PC-3 (cell line): ENCODE results near the gene PILRA.

Experiments used
- EZH2 ChIP-seq: fragments of 300-600 bp; sonication (generic); IDR thresholded peaks from one replicate; pipeline ENCODE4 v1.6.1; 2017; ENCODE audit warnings: antibody characterized with exemption, mild to moderate bottlenecking, low read length; ENCODE audit not compliant: unreplicated experiment
- EZH2phosphoT487 ChIP-seq: fragments of 300-600 bp; sonication (generic); IDR thresholded peaks from 2 replicates; pipeline ENCODE4 v1.6.1; 2018; ENCODE audit warnings: mild to moderate bottlenecking, antibody characterized with exemption, low read length, borderline replicate concordance
- TF ChIP-seq, protein P1 (sequence below): fragments of 300-600 bp; sonication (generic); conservative IDR thresholded peaks from 2 replicates; pipeline ENCODE4 v1.5.1; 2017; ENCODE audit warnings: antibody characterized with exemption, low read depth, mild to moderate bottlenecking, low read length

DNA sequence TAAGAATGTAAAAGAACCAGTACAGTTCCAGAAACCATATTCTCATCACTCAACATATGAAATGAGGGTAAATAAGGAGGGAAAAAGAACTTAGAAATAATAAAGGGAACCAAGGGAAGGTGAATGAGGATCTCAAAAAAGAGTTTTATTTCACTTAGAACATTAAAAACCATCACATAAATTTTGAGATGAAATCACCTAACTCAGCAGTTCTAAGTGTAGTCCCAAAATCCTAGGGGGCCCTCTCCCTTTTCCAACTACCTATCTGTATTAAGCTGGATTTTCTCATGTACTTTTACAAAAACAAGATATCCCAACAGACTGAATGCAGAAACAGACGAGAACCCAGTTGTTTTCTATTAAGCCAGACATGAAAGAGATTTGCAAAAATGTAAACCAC, 52.1 kb downstream of the PILRA start:
- TF ChIP-seq, protein P1, sequence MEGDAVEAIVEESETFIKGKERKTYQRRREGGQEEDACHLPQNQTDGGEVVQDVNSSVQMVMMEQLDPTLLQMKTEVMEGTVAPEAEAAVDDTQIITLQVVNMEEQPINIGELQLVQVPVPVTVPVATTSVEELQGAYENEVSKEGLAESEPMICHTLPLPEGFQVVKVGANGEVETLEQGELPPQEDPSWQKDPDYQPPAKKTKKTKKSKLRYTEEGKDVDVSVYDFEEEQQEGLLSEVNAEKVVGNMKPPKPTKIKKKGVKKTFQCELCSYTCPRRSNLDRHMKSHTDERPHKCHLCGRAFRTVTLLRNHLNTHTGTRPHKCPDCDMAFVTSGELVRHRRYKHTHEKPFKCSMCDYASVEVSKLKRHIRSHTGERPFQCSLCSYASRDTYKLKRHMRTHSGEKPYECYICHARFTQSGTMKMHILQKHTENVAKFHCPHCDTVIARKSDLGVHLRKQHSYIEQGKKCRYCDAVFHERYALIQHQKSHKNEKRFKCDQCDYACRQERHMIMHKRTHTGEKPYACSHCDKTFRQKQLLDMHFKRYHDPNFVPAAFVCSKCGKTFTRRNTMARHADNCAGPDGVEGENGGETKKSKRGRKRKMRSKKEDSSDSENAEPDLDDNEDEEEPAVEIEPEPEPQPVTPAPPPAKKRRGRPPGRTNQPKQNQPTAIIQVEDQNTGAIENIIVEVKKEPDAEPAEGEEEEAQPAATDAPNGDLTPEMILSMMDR, result no peak
- TF ChIP-seq EZH2, result no peak
- TF ChIP-seq EZH2phosphoT487, result no peak
